Endodermal cell (in vitro differentiated cells): ENCODE data around the gene SLC11A1. TPM values are rescaled to one million over a fixed set of nuclear protein-coding genes. Genes with fewer than 3 reads are reported as not detected.
A peak's percentile ranks its signal among the peaks of the same experiment; 100 is the strongest.

Experiments used
- DNase-seq: peaks from one replicate; pipeline ENCODE4 v3.0.0-alpha.2; 2017
- H3K27ac ChIP-seq: 2 replicates; pipeline ENCODE4 v1.5.1; 2013; ENCODE audit warnings: mild to moderate bottlenecking, low read depth, low read length, moderate library complexity
- H3K27me3 ChIP-seq: 2 replicates; pipeline ENCODE4 v1.6.1; 2013; ENCODE audit warnings: mild to moderate bottlenecking, low read length, moderate library complexity; ENCODE audit not compliant: insufficient read depth, control insufficient read depth, poor library complexity, severe bottlenecking
- H3K36me3 ChIP-seq: 2 replicates; pipeline ENCODE4 v1.7.0; 2013; ENCODE audit warnings: mild to moderate bottlenecking, low read length, moderate library complexity; ENCODE audit not compliant: control insufficient read depth, insufficient read depth
- H3K4me1 ChIP-seq: one replicate; pipeline ENCODE4 v1.7.0; 2013; ENCODE audit warnings: low read length; ENCODE audit not compliant: control insufficient read depth, insufficient read depth
- H3K4me3 ChIP-seq: 2 replicates; pipeline ENCODE4 v1.5.1; 2013; ENCODE audit warnings: mild to moderate bottlenecking, low read length, moderate library complexity
- H3K9ac ChIP-seq: 2 replicates; pipeline ENCODE4 v1.6.1; 2013; ENCODE audit warnings: mild to moderate bottlenecking, low read length, moderate library complexity; ENCODE audit not compliant: poor library complexity, severe bottlenecking; ENCODE audit errors: extremely low read depth
- H3K9me3 ChIP-seq: 2 replicates; pipeline ENCODE4 v1.6.1; 2013; ENCODE audit warnings: mild to moderate bottlenecking, low read length, moderate library complexity; ENCODE audit not compliant: control insufficient read depth
- H3K27ac Mint-ChIP-seq: 2 replicates; pipeline ENCODE4 v1.8.0; 2020; ENCODE audit warnings: mixed read lengths
- H3K27me3 Mint-ChIP-seq: 2 replicates; pipeline ENCODE4 v1.8.0; 2021; ENCODE audit warnings: mild to moderate bottlenecking, mixed read lengths; ENCODE audit not compliant: insufficient read depth
- H3K36me3 Mint-ChIP-seq: 2 replicates; pipeline ENCODE4 v1.8.0; 2020; ENCODE audit warnings: low read depth, mixed read lengths
- H3K4me1 Mint-ChIP-seq: 2 replicates; pipeline ENCODE4 v1.8.0; 2020; ENCODE audit warnings: mixed read lengths
- H3K4me3 Mint-ChIP-seq: 2 replicates; pipeline ENCODE4 v1.8.0; 2020; ENCODE audit warnings: mild to moderate bottlenecking, moderate library complexity, mixed read lengths
- H3K9me3 Mint-ChIP-seq: 2 replicates; pipeline ENCODE4 v1.8.0; 2020; ENCODE audit warnings: mild to moderate bottlenecking, mixed read lengths
- CTCF ChIP-seq: fragments of 200-600 bp; sonication (generic); conservative IDR thresholded peaks from 2 replicates; pipeline ENCODE4 v1.5.0; 2021; ENCODE audit warnings: antibody characterized with exemption, mild to moderate bottlenecking
- WGBS, 2 experiments: methylation state at CpG; one replicate each; pipeline versions ENCODE4 v1.1.5 to v1.1.7; 2013; ENCODE audit warnings: missing lambda C conversion rate in 2 of 2, mixed read lengths in 1 of 2; ENCODE audit not compliant: insufficient coverage in 1 of 2, insufficient read length in 1 of 2; 5-methylcytosine and 5-hydroxymethylcytosine counted together
- long read RNA-seq, 4 experiments: library from polyadenylated mRNA in 2 of 4; library from RNA in 1 of 4; library from capped mRNA in 1 of 4; stranded (forward) in 3 of 4; unstranded in 1 of 4; transcript quantifications; one replicate each; pipeline ENCODE4 v2.0.0, GENCODE V29; 2020 to 2021; ENCODE audit warnings: inconsistent platforms in 1 of 4
- polyA plus RNA-seq, 2 experiments: library from polyadenylated mRNA; stranded (reverse); fragments of 50-300 nt; gene quantifications; one replicate each; pipeline ENCODE4 v1.2.3, GENCODE V29; 2013
- total RNA-seq, 2 donors: library from RNA; stranded (reverse); fragmentation: NEBNext Ultra II Directional in 1 of 2; extraction: Animal tissue kit (Norgen Biotek cat#: 25700) in 1 of 2; gene quantifications; 2 replicates in 1 of 2; 3 replicates in 1 of 2; pipeline ENCODE4 v1.2.1, GENCODE V29; 2021

The SLC11A1 gene
- under 1 TPM in 1 of 2 donors, not detected in 1; 0.09 TPM for total RNA-seq
- 0.50 TPM for polyA plus RNA-seq (2013, experiment 1 of 2)
- polyA plus RNA-seq (2013, experiment 2 of 2): not detected
- long read RNA-seq, experiment 1: 0 reads
- long read RNA-seq, experiment 2: 0 reads
- long read RNA-seq, experiment 3, partial matches to known transcripts: 0 of 1 reads
- long read RNA-seq, experiment 3, other reads (novel, unspliced or antisense): 1 of 1 reads
- long read RNA-seq, experiment 4: 0 reads

- no peaks in the 10 kb centered on the region for H3K9me3 ChIP-seq
- H3K36me3 Mint-ChIP-seq: no peaks in the 10 kb centered on the region
- H3K4me1 ChIP-seq: no peaks in the 10 kb centered on the region
- peaks cover 40% of the 10 kb centered on the region for H3K27me3 Mint-ChIP-seq
- TF ChIP-seq CTCF: no peak
- DNase-seq: no peak
- WGBS, 2 experiments: 91 to 93% methylated on average over 4 to 13 of the region's 13 CpGs
- H3K36me3 ChIP-seq: no peaks in the 10 kb centered on the region
- H3K27ac ChIP-seq: no peak within 1 kb of the TSS
- no peak within 1 kb of the TSS for H3K4me3 ChIP-seq
- H3K4me1 Mint-ChIP-seq: no peaks in the 10 kb centered on the region
- no peak within 1 kb of the TSS for H3K4me3 Mint-ChIP-seq
- H3K9ac ChIP-seq: no peak within 1 kb of the TSS
- H3K27me3 ChIP-seq: no peaks in the 10 kb centered on the region
- H3K27ac Mint-ChIP-seq: no peak within 1 kb of the TSS
- H3K9me3 Mint-ChIP-seq: no peaks in the 10 kb centered on the region
These were observed at the start of gene SLC11A1 for GRCh38 chr2:218381916-218382366. SLC11A1 (plus strand) TSS chr2:218382273; CDS start chr2:218382369, 96 bp downstream.

- DNase-seq: peak; percentile 52
- no peaks in the 10 kb centered on the region for H3K4me1 ChIP-seq
- H3K27ac ChIP-seq: no peak overlapping the region
- no peaks in the 10 kb centered on the region for H3K9me3 ChIP-seq
- no peaks in the 10 kb centered on the region for H3K36me3 ChIP-seq
- H3K4me1 Mint-ChIP-seq: peaks cover 16% of the 10 kb centered on the region
- H3K9me3 Mint-ChIP-seq: no peaks in the 10 kb centered on the region
- no peak overlapping the region for H3K4me3 Mint-ChIP-seq
- no peak overlapping the region for H3K9ac ChIP-seq
- no peaks in the 10 kb centered on the region for H3K27me3 Mint-ChIP-seq
- no peak for TF ChIP-seq CTCF
- no peak overlapping the region for H3K4me3 ChIP-seq
- H3K27me3 ChIP-seq: no peaks in the 10 kb centered on the region
- WGBS, 2 experiments: 72 to 100% methylated on average over 1 of the region's 1 CpG
- no peaks in the 10 kb centered on the region for H3K36me3 Mint-ChIP-seq
- H3K27ac Mint-ChIP-seq: peak overlapping the region; percentile 77
These were observed 49.8 kb upstream of the SLC11A1 start for GRCh38 chr2:218332288-218332687.

GRCh38 chr2:218332920-218333645 lies 49.0 kb upstream of the SLC11A1 start:
- TF ChIP-seq CTCF: no peak
- H3K27me3 Mint-ChIP-seq: no peaks in the 10 kb centered on the region

More at GRCh38 chr2:218332920-218333645, 49.0 kb upstream of the SLC11A1 start:
- no peak overlapping the region for H3K27ac ChIP-seq
- peak; percentile 42 for DNase-seq
- H3K27me3 ChIP-seq: no peaks in the 10 kb centered on the region
- Mint-ChIP-seq H3K27ac (peak overlapping the region; percentile 77), H3K36me3 (no peaks in the 10 kb centered on the region), H3K9me3 (no peaks in the 10 kb centered on the region), H3K4me1 (peaks cover 12% of the 10 kb centered on the region), H3K4me3 (no peak overlapping the region)
- H3K9ac ChIP-seq: no peak overlapping the region
- no peak overlapping the region for H3K4me3 ChIP-seq
- no peaks in the 10 kb centered on the region for H3K36me3 ChIP-seq
- H3K4me1 ChIP-seq: no peaks in the 10 kb centered on the region
- no peaks in the 10 kb centered on the region for H3K9me3 ChIP-seq
- 85 to 88% methylated on average over 12 to 16 of the region's 16 CpGs for WGBS, 2 experiments
